Adipose tissue (tissue), 3 donors: ENCODE results near the gene NDOR1. TPM values are rescaled to one million over a fixed set of nuclear protein-coding genes. Genes with fewer than 3 reads are reported as not detected.

ENCODE experiments used
- H3K27ac ChIP-seq: one replicate; pipeline ENCODE4 v1.5.1; 2013; ENCODE audit warnings: low read depth, low read length
- WGBS, 3 donors: extraction: QIAGEN DNeasy Blood & Tissue Kit; methylation state at CpG; one replicate each; pipeline ENCODE4 v1.1.7; 2013; 5-methylcytosine and 5-hydroxymethylcytosine counted together
- polyA plus RNA-seq, 3 donors: library from polyadenylated mRNA; stranded (reverse); fragments of 200-250 nt; gene quantifications; one replicate each; pipeline ENCODE4 v1.2.3, GENCODE V29; 2013
- donor health status: healthy with polysubstance abuse.
- donor health status: Bipolar disorder and iron deficiency.
- donor health status: healthy.

The NDOR1 gene
- polyA plus RNA-seq, 3 donors, result 4.9 to 8.4 (median 8.2) TPM

- H3K27ac ChIP-seq, result no peak within 1 kb of the TSS
- 54 to 56% (median 55%) methylated on average over 22 to 23 of the region's 23 CpGs for WGBS, 3 donors
These were observed 19.6 kb downstream of the NDOR1 start, which contains the start of gene CYSRT1 for GRCh38 chr9:137224830-137225694. Gene CYSRT1, plus strand, starts transcription at chr9:137225174. Its CDS starts 448 bp downstream, at chr9:137225622.

GRCh38 chr9:137225699-137226331 is 20.3 kb downstream of the NDOR1 start:
- no peak overlapping the region for H3K27ac ChIP-seq
- WGBS, 3 donors, result 79% methylated on average over 21 of the region's 21 CpGs

DNA sequence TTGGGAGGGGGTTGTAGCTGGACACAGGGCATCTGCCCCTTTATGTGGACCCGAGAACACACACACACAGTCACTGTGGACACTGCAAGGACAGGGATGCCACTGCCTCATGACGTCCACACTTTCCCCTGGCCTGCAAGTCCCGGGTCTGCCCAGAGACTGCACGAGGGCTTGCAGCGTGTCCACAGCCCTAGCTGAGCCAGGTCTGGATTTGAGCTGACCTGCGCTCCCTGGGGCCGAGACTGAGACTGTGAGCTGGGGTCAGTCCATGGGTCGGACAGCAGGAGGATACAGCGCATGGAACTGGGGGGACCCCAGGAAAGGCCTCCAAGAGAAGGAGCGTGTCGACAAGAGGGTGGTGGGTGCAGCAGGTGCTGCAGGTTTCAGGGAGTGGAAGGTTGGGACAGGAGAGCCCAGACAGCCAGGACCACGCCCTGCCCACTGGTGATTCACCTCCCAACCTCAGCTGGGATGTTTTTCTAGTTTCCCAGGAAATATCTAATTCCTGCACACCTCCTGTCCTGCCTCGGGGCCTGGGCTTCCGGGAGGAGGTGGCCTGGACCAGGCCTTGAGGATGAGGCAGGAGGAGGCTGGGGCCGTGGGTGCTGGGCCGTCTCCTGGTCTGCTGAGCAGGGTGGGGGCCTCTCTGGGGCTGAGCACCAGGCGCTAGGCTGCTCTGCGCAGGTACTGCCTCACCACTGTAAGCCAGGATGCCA is 21.0 kb downstream of the NDOR1 start:
- 64 to 70% (median 66%) methylated on average over 18 of the region's 18 CpGs for WGBS, 3 donors
- H3K27ac ChIP-seq, result no peak overlapping the region

DNA sequence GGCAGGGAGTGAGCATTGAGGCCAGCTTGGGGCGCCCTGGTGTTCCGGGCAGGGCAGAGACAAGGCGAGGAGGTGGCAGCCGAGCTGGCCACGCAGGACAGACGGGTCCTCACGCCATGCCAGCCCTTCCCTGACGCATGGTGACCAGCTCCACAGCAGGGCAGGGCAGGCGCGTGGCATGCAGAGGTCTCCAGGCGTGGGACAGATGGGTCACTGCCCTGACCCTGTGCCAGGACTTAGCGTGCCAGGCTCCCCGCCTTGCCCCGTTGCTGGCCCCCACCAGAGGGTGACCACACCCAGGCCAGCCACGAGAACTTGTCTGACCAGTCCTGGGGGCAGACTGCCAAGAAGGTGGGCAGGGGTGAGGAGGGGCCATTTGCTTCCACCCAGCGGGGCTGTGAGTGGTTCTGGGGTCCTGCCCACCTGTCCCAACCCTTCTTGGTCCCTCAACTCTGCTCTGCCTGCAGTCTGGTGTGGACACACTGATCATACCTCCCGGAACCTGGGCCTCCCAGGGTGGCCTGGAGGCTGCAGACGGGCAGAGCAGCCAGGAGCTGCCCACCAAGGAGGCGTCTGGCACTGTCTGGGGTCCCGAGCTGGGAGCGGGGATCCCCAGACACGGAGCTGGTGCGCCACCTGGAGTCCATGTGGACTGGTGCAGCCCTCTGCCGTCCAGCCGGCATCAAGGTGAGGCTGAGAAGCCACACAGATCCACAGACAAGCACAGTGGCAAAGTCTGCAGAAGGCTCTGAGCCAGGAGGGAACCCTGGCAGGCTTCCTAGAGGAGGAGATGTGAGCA is 21.8 kb downstream of the NDOR1 start, which contains the start of gene RNF224:
TSS of gene RNF224 (plus strand) at position 449 of the 799 bp plus-strand sequence. CDS start 834 bp downstream, outside the sequence.
- 11 to 39% (median 31%) methylated on average over 22 to 25 of the region's 25 CpGs for WGBS, 3 donors
- H3K27ac ChIP-seq, result no peak within 1 kb of the TSS

GRCh38 chr9:137227853-137228505 is 22.5 kb downstream of the NDOR1 start:
- WGBS, 3 donors, result 25 to 43% (median 33%) methylated on average over 18 of the region's 18 CpGs
- no peak overlapping the region for H3K27ac ChIP-seq

GRCh38 chr9:137228506-137228967 is 23.0 kb downstream of the NDOR1 start:
- 53 to 57% (median 56%) methylated on average over 27 to 29 of the region's 29 CpGs for WGBS, 3 donors

DNA sequence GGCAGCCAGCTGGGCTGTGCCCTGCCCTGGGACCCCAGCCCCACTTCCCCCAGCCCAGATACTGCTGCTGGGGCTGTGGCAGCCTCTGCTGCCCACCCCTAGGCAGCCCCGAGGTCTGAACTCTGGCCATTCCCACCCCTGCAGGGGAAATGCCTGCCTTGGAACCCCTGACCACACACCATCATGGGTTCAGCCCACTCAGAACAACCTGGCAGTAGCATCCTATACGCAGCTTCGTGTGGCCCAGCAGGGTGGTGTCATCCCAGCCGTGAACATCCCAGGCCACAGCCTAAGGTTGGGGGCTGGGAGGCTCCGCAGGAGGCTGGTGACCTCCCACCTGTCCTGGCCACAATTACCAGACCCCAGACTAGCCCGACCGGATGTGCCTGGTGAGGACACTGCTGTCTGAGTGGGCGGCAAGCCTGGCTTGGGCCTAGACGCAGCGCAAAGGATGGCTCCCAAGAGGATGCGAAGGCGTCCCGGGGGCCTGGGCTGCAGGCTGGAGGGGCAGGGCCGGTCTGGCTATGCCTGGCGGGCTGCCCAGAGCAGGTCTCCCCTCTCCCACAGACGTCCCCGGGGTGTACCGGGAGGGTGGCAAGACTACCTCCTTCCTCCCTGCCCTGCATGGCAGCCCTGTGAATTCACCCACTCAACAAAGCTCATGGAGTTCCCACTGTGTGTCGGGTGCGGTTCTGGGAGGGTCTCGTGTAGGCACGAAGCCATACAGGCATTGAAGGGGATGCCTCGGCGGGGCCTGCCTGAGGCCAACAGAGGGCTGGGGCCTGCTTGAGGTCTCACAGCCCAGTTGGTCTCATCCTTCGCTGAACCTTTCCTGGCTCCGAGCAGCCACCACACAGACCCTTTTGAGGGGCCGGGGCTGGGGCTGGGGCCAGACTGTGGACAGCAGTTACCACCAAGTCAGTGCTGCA is 23.7 kb downstream of the NDOR1 start:
- WGBS, 3 donors, result 59 to 73% (median 61%) methylated on average over 26 to 27 of the region's 27 CpGs
- H3K27ac ChIP-seq, result no peak overlapping the region

More at GRCh38 chr9:137228506-137228967, 23.0 kb downstream of the NDOR1 start:
- H3K27ac ChIP-seq, result no peak overlapping the region

- H3K27ac ChIP-seq, result no peak overlapping the region
These were observed 24.6 kb downstream of the NDOR1 start for GRCh38 chr9:137229903-137230704.

GRCh38 chr9:137230705-137231371 is 25.3 kb downstream of the NDOR1 start, which contains the start of gene SLC34A3:
Gene SLC34A3, plus strand, starts transcription at chr9:137230901. Its CDS starts 802 bp downstream, at chr9:137231703.
- 62 to 72% (median 72%) methylated on average over 14 of the region's 14 CpGs for WGBS, 3 donors
- H3K27ac ChIP-seq, result no peak within 1 kb of the TSS

More at GRCh38 chr9:137229903-137230704, 24.6 kb downstream of the NDOR1 start:
- 57 to 63% (median 59%) methylated on average over 24 to 31 of the region's 31 CpGs for WGBS, 3 donors

GRCh38 chr9:137231372-137232039 is 26.0 kb downstream of the NDOR1 start:
- 79 to 89% (median 81%) methylated on average over 22 to 23 of the region's 23 CpGs for WGBS, 3 donors
- no peak overlapping the region for H3K27ac ChIP-seq

DNA sequence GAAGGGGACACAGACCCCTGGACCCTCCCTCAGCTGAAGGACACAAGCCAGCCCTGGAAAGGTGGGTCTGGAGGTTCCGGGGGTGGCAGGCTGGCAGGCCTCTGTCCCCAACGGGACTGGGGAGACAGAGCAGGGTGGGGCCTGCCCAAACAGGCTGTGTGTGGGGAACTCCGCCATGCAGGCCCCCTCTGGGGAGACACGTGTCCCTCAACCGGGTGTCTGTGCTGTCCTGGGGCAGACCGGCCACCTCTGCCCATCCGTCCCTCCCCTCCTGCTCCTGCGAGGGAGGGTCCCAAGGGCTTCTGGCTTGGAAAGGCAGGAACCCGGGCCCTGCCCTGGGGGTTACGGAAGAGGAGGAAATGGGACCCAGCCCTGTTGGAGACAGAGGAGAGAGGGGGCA is 26.6 kb downstream of the NDOR1 start:
- no peak overlapping the region for H3K27ac ChIP-seq
- 57 to 78% (median 69%) methylated on average over 10 of the region's 10 CpGs for WGBS, 3 donors

DNA sequence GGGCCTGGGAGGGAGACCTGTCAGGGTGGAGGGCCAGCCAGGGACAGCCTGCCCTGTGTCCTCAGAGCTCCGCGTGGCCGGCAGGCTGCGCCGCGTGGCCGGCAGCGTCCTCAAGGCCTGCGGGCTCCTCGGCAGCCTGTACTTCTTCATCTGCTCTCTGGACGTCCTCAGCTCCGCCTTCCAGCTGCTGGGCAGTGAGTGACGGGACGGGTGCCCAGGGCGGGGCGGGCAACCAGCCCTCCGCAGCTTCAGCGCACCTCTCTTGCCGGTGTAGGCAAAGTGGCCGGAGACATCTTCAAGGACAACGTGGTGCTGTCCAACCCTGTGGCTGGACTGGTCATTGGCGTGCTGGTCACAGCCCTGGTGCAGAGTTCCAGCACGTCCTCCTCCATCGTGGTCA is 27.0 kb downstream of the NDOR1 start:
- WGBS, 3 donors, result 66 to 87% (median 75%) methylated on average over 21 to 24 of the region's 24 CpGs
- no peak overlapping the region for H3K27ac ChIP-seq

DNA sequence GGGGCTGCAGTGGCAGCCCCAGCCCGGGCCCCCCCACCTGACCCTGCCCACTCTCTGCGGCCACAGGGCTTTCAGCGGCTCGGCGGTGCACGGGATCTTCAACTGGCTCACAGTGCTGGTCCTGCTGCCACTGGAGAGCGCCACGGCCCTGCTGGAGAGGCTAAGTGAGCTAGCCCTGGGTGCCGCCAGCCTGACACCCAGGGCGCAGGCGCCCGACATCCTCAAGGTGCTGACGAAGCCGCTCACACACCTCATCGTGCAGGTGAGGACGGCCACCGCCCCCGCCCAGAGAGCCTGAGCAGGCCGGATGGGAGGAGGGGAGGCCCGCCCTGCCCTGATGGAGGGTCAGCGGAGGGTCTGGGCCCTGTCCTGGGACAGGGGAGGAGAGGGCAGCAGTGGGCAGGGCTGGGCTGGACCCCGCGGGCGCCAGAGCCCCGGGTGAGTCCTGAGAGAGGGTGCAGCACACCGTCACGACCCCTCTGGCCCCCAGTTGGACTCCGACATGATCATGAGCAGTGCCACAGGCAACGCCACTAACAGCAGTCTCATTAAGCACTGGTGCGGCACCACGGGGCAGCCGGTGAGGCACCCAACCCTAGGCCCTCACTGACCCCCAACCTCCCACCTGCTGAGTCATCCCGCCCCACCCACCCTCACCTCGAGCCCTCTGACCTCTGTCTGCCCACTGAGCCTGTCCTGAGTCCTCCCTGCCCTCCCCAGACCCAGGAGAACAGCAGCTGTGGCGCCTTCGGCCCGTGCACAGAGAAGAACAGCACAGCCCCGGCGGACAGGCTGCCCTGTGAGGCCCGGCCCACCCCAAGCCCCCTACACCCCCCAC is 27.9 kb downstream of the NDOR1 start:
- H3K27ac ChIP-seq, result no peak overlapping the region
- 69 to 78% (median 74%) methylated on average over 26 to 40 of the region's 40 CpGs for WGBS, 3 donors
